Natural killer cell (primary cell): Measurements from ENCODE around the gene FTCD. TPM values are rescaled to one million over a fixed set of nuclear protein-coding genes. Genes with fewer than 3 reads are reported as not detected.

Experiments
- ATAC-seq, 3 donors: fragments of 150-1000 bp in 2 of 3; fragments of 200-7000 bp in 1 of 3; cut with Tn5 transposase; 1 replicate in 1 of 3; 2 replicates in 2 of 3; pipeline ENCODE4 v1.10.0; 2021; ENCODE audit warnings: mild to moderate bottlenecking in 2 of 3, moderate library complexity in 2 of 3
- DNase-seq, 2 donors: peaks; one replicate each; pipeline versions ENCODE4 v3.0.0 to v3.0.0-alpha.2; 2013 to 2021; ENCODE audit warnings: mixed read lengths in 1 of 2
- H3K27ac ChIP-seq: one replicate; pipeline ENCODE4 v1.5.1; 2013; ENCODE audit warnings: mild to moderate bottlenecking, low read length
- H3K27me3 ChIP-seq: one replicate; pipeline ENCODE4 v1.6.1; 2013; ENCODE audit warnings: low read length; ENCODE audit not compliant: control insufficient read depth, insufficient read depth
- H3K36me3 ChIP-seq: one replicate; pipeline ENCODE4 v1.6.1; 2013; ENCODE audit warnings: low read length; ENCODE audit not compliant: control insufficient read depth, insufficient read depth
- H3K4me1 ChIP-seq: one replicate; pipeline ENCODE4 v1.6.1; 2013; ENCODE audit warnings: low read length; ENCODE audit not compliant: control insufficient read depth, insufficient read depth
- H3K4me3 ChIP-seq: one replicate; pipeline ENCODE4 v1.5.1; 2013; ENCODE audit warnings: low read length
- H3K9me3 ChIP-seq: one replicate; pipeline ENCODE4 v1.6.1; 2013; ENCODE audit warnings: low read length; ENCODE audit not compliant: control insufficient read depth, insufficient read depth
- H3K27ac Mint-ChIP-seq, 2 donors: one replicate each; pipeline ENCODE4 v1.8.0; 2022; ENCODE audit warnings: mild to moderate bottlenecking in 2 of 2, mixed read lengths in 2 of 2, moderate library complexity in 1 of 2
- H3K27me3 Mint-ChIP-seq, 2 donors: one replicate each; pipeline ENCODE4 v1.8.0; 2022; ENCODE audit warnings: low read depth in 2 of 2, mixed read lengths in 2 of 2
- H3K36me3 Mint-ChIP-seq: one replicate; pipeline ENCODE4 v1.8.0; 2022; ENCODE audit warnings: mixed read lengths
- H3K4me1 Mint-ChIP-seq, 2 donors: one replicate each; pipeline ENCODE4 v1.8.0; 2022; ENCODE audit warnings: mixed read lengths in 2 of 2
- H3K4me3 Mint-ChIP-seq: one replicate; pipeline ENCODE4 v1.8.0; 2022; ENCODE audit warnings: mild to moderate bottlenecking, moderate library complexity, mixed read lengths
- H3K9me3 Mint-ChIP-seq, 2 donors: one replicate each; pipeline ENCODE4 v1.8.0; 2022; ENCODE audit warnings: mixed read lengths in 2 of 2
- WGBS: methylation state at CpG from one replicate; pipeline ENCODE4 v1.1.7; 2013; ENCODE audit warnings: missing lambda C conversion rate; ENCODE audit not compliant: insufficient coverage; 5-methylcytosine and 5-hydroxymethylcytosine counted together
- intact Hi-C: fragments of 100-400 bp; cut with micrococcal nuclease; formaldehyde crosslinking; loops from one replicate; pipeline ENCODE4 v1.14.2; 2022
- total RNA-seq, 4 donors: library from RNA; stranded (reverse); fragments of 120-200 nt in 1 of 4; gene quantifications; one replicate each; pipeline versions ENCODE4 v1.2.3 to v1.2.4, GENCODE V29; 2013 to 2022
- TF ChIP-seq, protein P1 (sequence below): fragments of 200-600 bp; IDR thresholded peaks from one replicate; pipeline ENCODE4 v1.8.0; 2022; ENCODE audit warnings: antibody characterized with exemption

FTCD gene
- total RNA-seq, 3 donors from 2014 or later (not counting 1 experiment from before 2014, with no cell fraction given): 0.34 TPM; not detected in 2

DNA sequence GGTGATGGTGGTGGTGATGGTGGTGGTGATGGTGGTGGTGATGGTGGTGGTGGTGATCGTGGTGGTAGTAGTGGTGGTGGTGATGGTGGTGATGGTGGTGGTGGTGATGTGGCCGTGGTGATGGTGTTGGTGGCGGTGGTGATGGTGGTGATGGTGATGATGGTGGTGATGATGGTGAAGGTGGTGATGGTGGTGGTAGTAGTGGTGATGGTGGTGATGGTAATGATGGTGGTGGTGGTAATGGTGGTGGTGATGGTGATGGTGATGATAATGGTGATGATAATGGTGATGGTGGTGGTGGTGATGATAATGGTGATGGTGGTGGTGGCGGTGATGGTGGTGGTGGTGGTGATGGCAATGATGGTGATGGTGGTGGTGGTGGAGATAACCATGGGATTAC is 64.3 kb downstream of the FTCD start:
- ATAC-seq (peak in 1 of 3 donors; percentile 42), DNase-seq (peak in 1 of 2 donors; percentile 17)
- no peak overlapping the region for H3K27ac ChIP-seq
- peak overlapping the region; percentile 47 to 83 for H3K27ac Mint-ChIP-seq
- intact Hi-C loops: no loop called here
- peaks cover 8% of the 10 kb centered on the region for H3K36me3 Mint-ChIP-seq
- H3K4me3 ChIP-seq: no peak overlapping the region
- WGBS: 83% methylated on average over 4 of the region's 4 CpGs
- H3K4me3 Mint-ChIP-seq: peak overlapping the region; percentile 7
- peaks cover 26% of the 10 kb centered on the region for H3K4me1 ChIP-seq
- peaks cover 8 to 13% of the 10 kb centered on the region in 2 donors for H3K9me3 Mint-ChIP-seq
- H3K27me3 ChIP-seq: peaks cover 2% of the 10 kb centered on the region
- H3K9me3 ChIP-seq: peaks cover 5% of the 10 kb centered on the region
- peaks cover 0 to 17% of the 10 kb centered on the region in 2 donors for H3K4me1 Mint-ChIP-seq
- TF ChIP-seq, protein P1, sequence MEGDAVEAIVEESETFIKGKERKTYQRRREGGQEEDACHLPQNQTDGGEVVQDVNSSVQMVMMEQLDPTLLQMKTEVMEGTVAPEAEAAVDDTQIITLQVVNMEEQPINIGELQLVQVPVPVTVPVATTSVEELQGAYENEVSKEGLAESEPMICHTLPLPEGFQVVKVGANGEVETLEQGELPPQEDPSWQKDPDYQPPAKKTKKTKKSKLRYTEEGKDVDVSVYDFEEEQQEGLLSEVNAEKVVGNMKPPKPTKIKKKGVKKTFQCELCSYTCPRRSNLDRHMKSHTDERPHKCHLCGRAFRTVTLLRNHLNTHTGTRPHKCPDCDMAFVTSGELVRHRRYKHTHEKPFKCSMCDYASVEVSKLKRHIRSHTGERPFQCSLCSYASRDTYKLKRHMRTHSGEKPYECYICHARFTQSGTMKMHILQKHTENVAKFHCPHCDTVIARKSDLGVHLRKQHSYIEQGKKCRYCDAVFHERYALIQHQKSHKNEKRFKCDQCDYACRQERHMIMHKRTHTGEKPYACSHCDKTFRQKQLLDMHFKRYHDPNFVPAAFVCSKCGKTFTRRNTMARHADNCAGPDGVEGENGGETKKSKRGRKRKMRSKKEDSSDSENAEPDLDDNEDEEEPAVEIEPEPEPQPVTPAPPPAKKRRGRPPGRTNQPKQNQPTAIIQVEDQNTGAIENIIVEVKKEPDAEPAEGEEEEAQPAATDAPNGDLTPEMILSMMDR: no peak
- no peaks in the 10 kb centered on the region for H3K36me3 ChIP-seq
- H3K27me3 Mint-ChIP-seq: peaks cover 8 to 11% of the 10 kb centered on the region in 2 donors

DNA sequence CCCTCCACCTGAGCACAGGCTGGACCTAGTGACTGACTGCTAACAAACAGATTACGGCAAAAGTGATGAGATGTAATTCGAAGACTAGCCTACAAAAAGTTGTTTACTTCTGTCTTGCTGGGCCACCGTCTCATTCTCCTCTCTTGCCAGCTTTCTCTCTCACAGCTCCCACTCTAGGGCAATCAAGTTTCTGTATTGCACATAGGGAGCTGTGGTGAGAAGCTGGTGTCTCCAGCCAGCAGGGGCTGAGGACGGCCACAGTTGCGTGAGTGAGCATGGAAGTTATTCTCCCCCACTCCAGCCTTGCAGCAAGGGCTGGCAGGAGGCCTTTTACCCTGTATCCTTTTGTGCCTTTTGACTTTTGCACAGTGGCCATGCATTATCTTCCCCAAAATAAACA is 66.1 kb downstream of the FTCD start:
- peaks cover 2% of the 10 kb centered on the region for H3K27me3 ChIP-seq
- no peaks in the 10 kb centered on the region for H3K36me3 ChIP-seq
- peaks cover 20% of the 10 kb centered on the region for H3K4me1 ChIP-seq
- Mint-ChIP-seq H3K36me3 (peaks cover 8% of the 10 kb centered on the region), H3K27me3 (peaks cover 10 to 11% of the 10 kb centered on the region in 2 donors), H3K4me1 (peaks cover 0 to 14% of the 10 kb centered on the region in 2 donors), H3K9me3 (peaks cover 8 to 13% of the 10 kb centered on the region in 2 donors), H3K4me3 (no peak overlapping the region), H3K27ac (no peak overlapping the region)
- DNase-seq (no peak), ATAC-seq (no peak)
- no peak overlapping the region for H3K4me3 ChIP-seq
- H3K9me3 ChIP-seq: peaks cover 5% of the 10 kb centered on the region
- TF ChIP-seq, protein P1: no peak
- intact Hi-C loops: no loop called here
- no peak overlapping the region for H3K27ac ChIP-seq
- 80% methylated on average over 5 of the region's 5 CpGs for WGBS

DNA sequence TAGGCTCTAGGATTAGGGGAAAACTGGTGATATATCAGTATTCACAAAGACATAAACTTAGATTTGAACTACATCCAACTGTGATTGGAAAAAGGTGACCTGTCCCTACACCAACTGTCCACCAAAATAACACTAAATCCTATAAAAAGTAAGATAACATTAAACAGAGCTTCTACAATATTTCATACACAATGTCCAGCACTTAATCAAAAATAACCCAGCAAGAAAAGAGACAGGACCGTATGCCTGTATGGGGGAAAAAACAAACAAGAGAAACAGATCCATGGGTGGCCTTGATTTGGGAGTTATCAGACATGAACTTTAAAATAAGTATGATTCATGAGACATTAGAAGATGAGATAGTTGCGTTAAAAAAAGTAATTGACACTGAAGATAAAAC is 67.2 kb downstream of the FTCD start:
- H3K4me1 ChIP-seq: peaks cover 13% of the 10 kb centered on the region
- H3K4me3 Mint-ChIP-seq: no peak overlapping the region
- WGBS: 100% methylated on average over 2 of the region's 2 CpGs
- peaks cover 10 to 11% of the 10 kb centered on the region in 2 donors for H3K27me3 Mint-ChIP-seq
- H3K27me3 ChIP-seq: peaks cover 2% of the 10 kb centered on the region
- peaks cover 0 to 14% of the 10 kb centered on the region in 2 donors for H3K4me1 Mint-ChIP-seq
- H3K36me3 ChIP-seq: no peaks in the 10 kb centered on the region
- no peak overlapping the region for H3K27ac ChIP-seq
- no peak overlapping the region for H3K4me3 ChIP-seq
- peaks cover 8 to 13% of the 10 kb centered on the region in 2 donors for H3K9me3 Mint-ChIP-seq
- peaks cover 8% of the 10 kb centered on the region for H3K36me3 Mint-ChIP-seq
- intact Hi-C loops: no loop called here
- ATAC-seq (no peak), DNase-seq (no peak)
- TF ChIP-seq, protein P1: no peak
- no peak overlapping the region for H3K27ac Mint-ChIP-seq
- peaks cover 5% of the 10 kb centered on the region for H3K9me3 ChIP-seq

DNA sequence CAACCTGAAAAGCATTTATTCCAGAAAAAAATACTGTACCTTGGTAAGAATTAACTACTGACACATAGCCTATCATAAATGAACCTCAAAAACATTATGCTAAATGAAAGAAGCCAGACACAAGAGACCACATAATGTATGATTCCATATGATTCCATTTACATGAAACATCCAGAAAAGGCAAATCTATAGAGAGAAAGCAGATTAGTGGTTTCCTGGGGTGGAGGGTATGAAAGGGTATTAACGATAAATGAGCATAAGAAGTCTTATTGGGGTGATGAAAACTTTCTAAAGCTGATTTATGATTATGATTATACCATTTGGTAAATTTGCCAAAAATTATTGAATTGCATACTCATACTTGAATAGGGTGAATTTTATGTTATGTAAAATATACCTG is 67.7 kb downstream of the FTCD start:
- WGBS: no CpG with 5 or more reads among the region's 1 CpG
- peaks cover 0 to 14% of the 10 kb centered on the region in 2 donors for H3K4me1 Mint-ChIP-seq
- TF ChIP-seq, protein P1: no peak

More for the DNA sequence above, 67.7 kb downstream of the FTCD start:
- ATAC-seq (no peak), DNase-seq (no peak)
- peaks cover 8% of the 10 kb centered on the region for H3K4me1 ChIP-seq
- peaks cover 2% of the 10 kb centered on the region for H3K27me3 ChIP-seq
- H3K4me3 ChIP-seq: no peak overlapping the region
- Mint-ChIP-seq H3K9me3 (peaks cover 8 to 13% of the 10 kb centered on the region in 2 donors), H3K27ac (no peak overlapping the region), H3K36me3 (peaks cover 8% of the 10 kb centered on the region), H3K4me3 (no peak overlapping the region), H3K27me3 (peaks cover 10 to 11% of the 10 kb centered on the region in 2 donors)
- no peak overlapping the region for H3K27ac ChIP-seq
- peaks cover 5% of the 10 kb centered on the region for H3K9me3 ChIP-seq
- intact Hi-C loops: no loop called here
- H3K36me3 ChIP-seq: no peaks in the 10 kb centered on the region
